ENCODE measurements around the gene NKX1-1. TPM values are rescaled to one million over a fixed set of nuclear protein-coding genes. Genes with fewer than 3 reads are reported as not detected.

The NKX1-1 gene
- total and polyA plus RNA-seq, 4 donors, result not detected

- Histone ChIP-seq H3K9ac (ENCODE audit: insufficient read depth in 1 of 2, low read length in 2 of 2) (no peak overlapping the region), H3K4me3 (no peak overlapping the region), H3K27me3 (ENCODE audit: control insufficient read depth in 3 of 3, insufficient read depth in 3 of 3, low read length in 2 of 3) (peaks cover 0 to 79% (median 35%) of the 10 kb centered on the region in 3 donors), H3K36me3 (ENCODE audit: control insufficient read depth in 4 of 4, insufficient read depth in 4 of 4, low read length in 4 of 4) (no peaks in the 10 kb centered on the region), H3K27ac (ENCODE audit: low read depth in 1 of 2, low read length in 1 of 2) (no peak overlapping the region), H3K9me3 (ENCODE audit: control insufficient read depth in 4 of 4, insufficient read depth in 3 of 4, low read length in 3 of 4) (peaks cover 0 to 26% (median 0%) of the 10 kb centered on the region in 4 donors), H3K4me1 (ENCODE audit: control insufficient read depth in 5 of 5, insufficient read depth in 5 of 5, low read length in 5 of 5) (no peaks in the 10 kb centered on the region)
- DNase-seq, result no peak
- no peak for TF ChIP-seq CTCF (IDR thresholded peaks at IDR 0.05; ENCODE audit: control extremely low read depth, extremely low read depth)
- 55 to 62% methylated on average over 16 of the region's 16 CpGs for WGBS, 2 donors
- no peak for ATAC-seq (ENCODE audit: insufficient read depth, low FRiP score)
Measured at GRCh38 chr4:1413204-1413663, 7.0 kb upstream of the NKX1-1 start.

- no peak for DNase-seq
- Histone ChIP-seq H3K4me3 (no peak overlapping the region), H3K4me1 (ENCODE audit: control insufficient read depth in 5 of 5, insufficient read depth in 5 of 5, low read length in 5 of 5) (no peaks in the 10 kb centered on the region), H3K27me3 (ENCODE audit: control insufficient read depth in 3 of 3, insufficient read depth in 3 of 3, low read length in 2 of 3) (peaks cover under 1 to 79% (median 39%) of the 10 kb centered on the region in 3 donors), H3K9me3 (ENCODE audit: control insufficient read depth in 4 of 4, insufficient read depth in 3 of 4, low read length in 3 of 4) (peaks cover 0 to 27% (median 0%) of the 10 kb centered on the region in 4 donors), H3K27ac (ENCODE audit: low read depth in 1 of 2, low read length in 1 of 2) (no peak overlapping the region), H3K9ac (ENCODE audit: insufficient read depth in 1 of 2, low read length in 2 of 2) (no peak overlapping the region), H3K36me3 (ENCODE audit: control insufficient read depth in 4 of 4, insufficient read depth in 4 of 4, low read length in 4 of 4) (no peaks in the 10 kb centered on the region)
- no peak for TF ChIP-seq CTCF (IDR thresholded peaks at IDR 0.05; ENCODE audit: control extremely low read depth, extremely low read depth)
- no peak for ATAC-seq (ENCODE audit: insufficient read depth, low FRiP score)
- 55 to 71% methylated on average over 15 of the region's 15 CpGs for WGBS, 2 donors
Measured at GRCh38 chr4:1412376-1413203, 6.3 kb upstream of the NKX1-1 start.

GRCh38 chr4:1411436-1412375 lies 5.5 kb upstream of the NKX1-1 start:
- Histone ChIP-seq H3K9ac (ENCODE audit: insufficient read depth in 1 of 2, low read length in 2 of 2) (no peak overlapping the region), H3K27ac (ENCODE audit: low read depth in 1 of 2, low read length in 1 of 2) (no peak overlapping the region), H3K36me3 (ENCODE audit: control insufficient read depth in 4 of 4, insufficient read depth in 4 of 4, low read length in 4 of 4) (no peaks in the 10 kb centered on the region), H3K9me3 (ENCODE audit: control insufficient read depth in 4 of 4, insufficient read depth in 3 of 4, low read length in 3 of 4) (peaks cover 0 to 24% (median 0%) of the 10 kb centered on the region in 4 donors), H3K4me1 (ENCODE audit: control insufficient read depth in 5 of 5, insufficient read depth in 5 of 5, low read length in 5 of 5) (peaks cover 0 to 5% (median 0%) of the 10 kb centered on the region in 5 donors), H3K27me3 (ENCODE audit: control insufficient read depth in 3 of 3, insufficient read depth in 3 of 3, low read length in 2 of 3) (peaks cover 10 to 75% (median 41%) of the 10 kb centered on the region in 3 donors), H3K4me3 (no peak overlapping the region)
- TF ChIP-seq CTCF (IDR thresholded peaks at IDR 0.05; ENCODE audit: control extremely low read depth, extremely low read depth), result no peak
- DNase-seq, result no peak
- no peak for ATAC-seq (ENCODE audit: insufficient read depth, low FRiP score)
- 47 to 50% methylated on average over 17 of the region's 17 CpGs for WGBS, 2 donors
